Fibroblast of villous mesenchyme (primary cell): ENCODE results near the gene GAS2L2. TPM values are rescaled to one million over a fixed set of nuclear protein-coding genes. Genes with fewer than 3 reads are reported as not detected.

Source experiments
- DNase-seq: peaks from one replicate; pipeline ENCODE4 v3.0.0-alpha.2; 2010; ENCODE audit warnings: low read depth
- H3K4me3 ChIP-seq: 2 replicates; pipeline ENCODE4 v1.5.1; 2011; ENCODE audit warnings: low read depth, mild to moderate bottlenecking, low read length
- CTCF ChIP-seq: IDR thresholded peaks from 2 replicates; pipeline ENCODE4 v1.5.1; 2012; ENCODE audit warnings: low read depth, mild to moderate bottlenecking, low read length; ENCODE audit not compliant: insufficient read depth
- total RNA-seq: library from RNA; depleted of rRNA; stranded (reverse); fragments of >200 nt; gene quantifications from 2 replicates; pipeline ENCODE4 v1.2.3, GENCODE V29; 2012

The GAS2L2 gene
- total RNA-seq, 1 donor: not detected

- H3K4me3 ChIP-seq: no peak overlapping the region
- DNase-seq: no peak
- TF ChIP-seq CTCF: no peak
Observed at GRCh38 chr17:35733366-35733765, 19.7 kb downstream of the GAS2L2 start.

- DNase-seq: no peak
- peak overlapping the region; percentile 74 for H3K4me3 ChIP-seq
Observed at GRCh38 chr17:35732806-35733136, 20.3 kb downstream of the GAS2L2 start.

GRCh38 chr17:35731917-35732805, 20.9 kb downstream of the GAS2L2 start:
- no peak for DNase-seq
- H3K4me3 ChIP-seq: peak overlapping the region; percentile 74
- no peak for TF ChIP-seq CTCF

More at GRCh38 chr17:35732806-35733136, 20.3 kb downstream of the GAS2L2 start:
- no peak for TF ChIP-seq CTCF

GRCh38 chr17:35731239-35731916, 21.7 kb downstream of the GAS2L2 start, which contains the start of gene RASL10B:
RASL10B (plus strand) TSS chr17:35731639; CDS start chr17:35735185, 3,546 bp downstream.
- DNase-seq: peak; percentile 57
- peak within 1 kb of the TSS; percentile 74 for H3K4me3 ChIP-seq
- TF ChIP-seq CTCF: no peak

GRCh38 chr17:35730400-35731005, 22.5 kb downstream of the GAS2L2 start:
- TF ChIP-seq CTCF: no peak
- no peak overlapping the region for H3K4me3 ChIP-seq
- DNase-seq: no peak

- no peak overlapping the region for H3K4me3 ChIP-seq
- no peak for TF ChIP-seq CTCF
- DNase-seq: no peak
Observed at GRCh38 chr17:35729405-35729833, 23.6 kb downstream of the GAS2L2 start.
